ENCODE results near the gene SEMA5A.

DNA sequence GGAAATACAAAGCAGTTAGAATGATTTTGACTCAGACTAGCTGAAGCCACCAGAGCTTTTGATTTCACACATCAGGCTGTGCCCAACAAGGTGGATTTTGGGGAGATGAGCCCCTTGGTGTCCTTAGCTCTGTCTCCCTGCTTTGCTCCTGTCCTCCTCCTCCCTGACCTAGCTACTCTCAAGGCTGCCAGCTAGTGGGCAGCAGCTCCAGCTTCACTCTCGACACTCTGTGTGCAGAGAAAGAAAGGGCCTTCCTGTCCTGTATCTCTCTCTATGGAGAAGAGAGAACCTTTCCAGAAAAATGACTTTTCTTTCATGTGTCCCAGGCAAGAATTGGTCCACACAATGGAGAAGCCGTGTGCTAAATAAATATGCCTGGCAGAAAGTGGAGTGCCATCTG, 446.2 kb downstream of the SEMA5A start:
- TF ChIP-seq, protein P1, sequence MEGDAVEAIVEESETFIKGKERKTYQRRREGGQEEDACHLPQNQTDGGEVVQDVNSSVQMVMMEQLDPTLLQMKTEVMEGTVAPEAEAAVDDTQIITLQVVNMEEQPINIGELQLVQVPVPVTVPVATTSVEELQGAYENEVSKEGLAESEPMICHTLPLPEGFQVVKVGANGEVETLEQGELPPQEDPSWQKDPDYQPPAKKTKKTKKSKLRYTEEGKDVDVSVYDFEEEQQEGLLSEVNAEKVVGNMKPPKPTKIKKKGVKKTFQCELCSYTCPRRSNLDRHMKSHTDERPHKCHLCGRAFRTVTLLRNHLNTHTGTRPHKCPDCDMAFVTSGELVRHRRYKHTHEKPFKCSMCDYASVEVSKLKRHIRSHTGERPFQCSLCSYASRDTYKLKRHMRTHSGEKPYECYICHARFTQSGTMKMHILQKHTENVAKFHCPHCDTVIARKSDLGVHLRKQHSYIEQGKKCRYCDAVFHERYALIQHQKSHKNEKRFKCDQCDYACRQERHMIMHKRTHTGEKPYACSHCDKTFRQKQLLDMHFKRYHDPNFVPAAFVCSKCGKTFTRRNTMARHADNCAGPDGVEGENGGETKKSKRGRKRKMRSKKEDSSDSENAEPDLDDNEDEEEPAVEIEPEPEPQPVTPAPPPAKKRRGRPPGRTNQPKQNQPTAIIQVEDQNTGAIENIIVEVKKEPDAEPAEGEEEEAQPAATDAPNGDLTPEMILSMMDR (IDR thresholded peaks at IDR 0.05): no peak
- TF ChIP-seq POLR2A (IDR thresholded peaks at IDR 0.05): no peak
